LoVo (cell line): ENCODE measurements around the gene TTC22.

Experiments used
- DNase-seq: peaks from one replicate; pipeline ENCODE4 v3.0.0-alpha.2; 2016; ENCODE audit warnings: low spot score

TTC22 gene

DNA sequence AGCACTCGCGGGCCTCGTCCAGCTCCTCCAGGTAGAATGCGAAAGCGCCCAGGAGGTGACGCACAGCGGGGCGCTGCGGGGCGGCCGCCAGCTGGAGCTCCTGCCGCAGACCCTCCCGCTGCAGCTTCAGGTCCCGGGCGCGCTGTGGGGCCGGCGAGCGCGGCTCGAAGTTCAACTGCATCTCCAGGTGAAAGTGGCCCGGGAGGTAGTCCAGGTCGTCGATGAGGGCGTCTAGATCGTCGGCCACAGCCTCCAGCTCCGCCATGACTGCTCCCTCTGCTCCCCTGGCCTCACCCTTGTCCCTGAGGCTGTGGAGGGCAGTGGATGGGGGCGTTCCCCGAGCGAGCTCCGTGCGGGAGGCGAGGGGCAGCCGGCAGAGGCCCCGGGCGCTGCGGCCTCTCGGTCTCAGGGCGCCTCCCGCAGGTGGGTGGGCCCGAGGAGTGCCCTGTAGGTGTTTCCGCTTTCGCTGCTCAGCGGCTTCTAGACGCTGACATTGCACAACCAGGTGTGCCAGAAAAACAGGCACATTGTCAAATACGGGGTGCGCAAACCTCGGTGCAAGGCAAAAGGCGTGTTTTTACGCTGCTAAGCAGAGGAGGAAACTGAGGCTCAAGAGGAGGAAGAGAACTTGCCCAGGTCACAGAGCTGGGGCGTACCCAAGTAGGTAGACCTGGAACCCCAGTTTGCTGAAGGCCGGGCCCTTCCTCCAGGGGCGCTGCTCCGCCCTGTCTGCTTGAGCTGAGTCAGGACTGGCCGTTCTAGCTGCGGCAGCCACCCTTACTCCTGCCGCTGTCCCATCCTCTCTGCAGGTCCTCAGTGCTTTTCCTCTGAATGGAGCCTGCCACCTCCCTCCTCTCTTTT is at the start of gene TTC22:
Gene TTC22 (minus strand): TSS at position 425 of the 861 bp plus-strand sequence. CDS start 160 bp downstream, at position 265.
- peak; percentile 79 for DNase-seq

DNA sequence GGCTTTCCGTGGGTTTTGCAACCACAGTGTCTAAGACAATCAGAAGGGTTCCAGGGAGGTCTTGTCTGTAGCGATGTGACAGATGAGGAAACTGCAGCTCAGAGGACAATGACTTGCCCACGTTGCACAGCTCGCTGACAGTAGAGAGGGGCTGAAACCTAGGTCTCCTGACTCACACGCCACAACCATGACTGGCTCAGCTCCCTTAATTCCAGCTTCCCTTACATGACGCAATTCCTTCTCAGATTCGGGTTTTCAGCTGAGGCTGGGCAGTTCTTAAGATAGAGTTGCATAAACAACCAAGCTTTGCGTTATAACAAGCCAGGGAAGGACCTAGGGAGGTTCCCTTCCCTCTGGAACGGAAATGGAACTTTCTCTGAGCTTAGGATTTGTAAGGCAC is 49.6 kb upstream of the TTC22 start:
- DNase-seq = no peak

DNA sequence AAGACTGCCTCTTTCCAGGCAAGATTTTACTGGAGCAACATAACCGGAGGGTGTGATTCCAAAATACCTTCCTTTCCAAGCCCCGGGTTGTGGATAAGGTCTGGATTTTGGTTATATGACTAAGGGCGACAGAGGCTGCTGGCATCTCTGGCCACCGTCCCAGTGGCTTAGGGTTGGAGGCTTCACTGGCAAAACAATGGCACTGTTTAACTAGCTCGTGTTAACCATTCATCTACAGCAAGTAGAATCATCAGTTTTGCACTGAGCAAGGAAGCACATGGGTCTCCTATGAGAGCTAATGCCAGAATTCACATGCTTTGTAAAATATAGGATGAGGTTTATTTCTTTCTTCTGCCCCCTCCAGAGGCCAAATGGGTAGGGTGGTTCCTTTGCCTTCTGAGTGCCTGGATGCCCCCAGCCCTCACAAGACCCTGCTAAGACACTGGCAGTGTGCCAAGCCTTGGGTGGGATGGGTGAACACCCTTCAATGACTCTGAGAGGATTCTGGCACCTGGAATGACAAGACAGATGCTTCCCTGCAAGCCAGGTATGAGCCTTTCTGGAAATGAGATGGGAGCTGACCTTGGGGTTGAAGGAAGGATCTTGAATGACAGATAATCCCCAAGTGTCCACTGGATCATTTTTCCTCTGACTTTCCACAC is 49.1 kb upstream of the TTC22 start:
- no peak for DNase-seq

DNA sequence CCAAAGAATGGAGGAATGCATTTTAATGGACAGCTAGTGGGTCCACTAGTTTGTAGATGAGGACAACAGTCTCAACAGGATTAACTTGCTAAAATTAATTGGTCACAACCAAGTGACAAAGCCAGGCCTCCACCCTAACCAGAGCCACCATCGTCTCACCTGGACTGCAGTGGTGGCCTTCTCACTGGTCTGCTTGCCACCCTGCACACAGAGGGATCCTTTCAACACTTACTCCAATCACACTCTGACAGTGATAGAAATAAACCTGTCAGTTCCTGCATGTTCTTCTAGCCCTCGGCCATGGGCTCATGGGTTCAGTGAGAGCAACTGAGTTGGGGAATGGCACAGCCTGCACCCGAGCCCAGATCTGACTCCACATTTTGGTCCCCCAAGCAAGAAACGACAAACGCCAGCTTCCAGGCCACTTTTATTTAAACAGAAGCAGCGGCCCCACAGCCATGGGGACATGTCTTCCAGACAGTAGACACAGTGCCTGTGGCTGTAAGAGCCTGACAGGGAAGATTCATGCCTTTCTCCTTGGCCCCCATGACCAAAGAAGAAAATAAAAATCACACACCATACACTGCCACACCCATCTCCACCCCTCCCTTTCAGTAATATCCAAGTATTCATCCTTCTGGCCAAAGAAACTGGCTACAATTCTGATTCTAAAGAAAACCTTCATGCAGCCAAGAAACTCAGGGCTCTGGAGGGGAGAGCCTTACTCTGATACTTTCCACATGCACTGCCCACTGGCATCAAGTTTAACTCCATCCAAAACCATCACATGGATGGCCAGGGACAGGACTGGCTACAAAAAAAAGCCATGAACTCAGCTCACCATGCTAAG is 48.3 kb upstream of the TTC22 start:
- no peak for DNase-seq

DNA sequence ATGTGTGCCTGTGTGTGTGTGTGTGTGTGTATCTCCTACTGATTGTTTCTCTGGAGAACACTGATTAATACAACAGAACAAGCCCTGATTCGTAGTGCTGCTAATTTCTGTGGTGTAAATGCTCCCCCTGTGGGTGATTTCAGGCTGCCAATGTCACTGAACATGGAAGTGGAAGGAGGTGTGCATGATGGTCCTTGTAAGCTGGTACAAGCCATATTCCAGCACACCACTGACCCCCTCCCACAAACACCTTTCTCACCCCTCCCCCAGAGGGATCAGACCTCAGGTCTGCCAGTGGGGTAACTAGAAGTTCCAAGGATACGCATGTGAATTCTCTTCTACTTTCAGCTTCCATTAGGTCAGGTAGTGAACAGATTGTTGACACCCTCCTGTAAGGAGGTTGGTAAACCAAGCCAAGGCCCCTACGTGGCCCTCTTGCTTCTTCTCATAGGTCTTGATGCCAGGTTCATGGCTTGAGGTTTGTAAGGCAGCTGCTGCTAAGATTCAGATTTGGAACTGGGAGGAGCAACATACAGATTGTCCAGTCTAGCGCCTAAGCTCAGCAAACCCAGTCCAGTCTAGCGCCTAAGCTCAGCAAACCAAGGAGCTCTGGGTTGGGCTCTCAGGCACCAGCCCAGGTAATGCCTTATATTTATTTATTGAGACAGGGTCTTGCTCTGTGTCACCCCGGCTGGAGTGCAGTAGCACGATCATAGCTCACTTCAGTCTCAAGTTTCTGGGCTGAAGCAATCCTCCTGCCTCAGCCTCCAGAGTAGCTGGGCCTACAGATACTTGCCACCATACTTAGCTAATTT is 47.2 kb upstream of the TTC22 start:
- DNase-seq = no peak

DNA sequence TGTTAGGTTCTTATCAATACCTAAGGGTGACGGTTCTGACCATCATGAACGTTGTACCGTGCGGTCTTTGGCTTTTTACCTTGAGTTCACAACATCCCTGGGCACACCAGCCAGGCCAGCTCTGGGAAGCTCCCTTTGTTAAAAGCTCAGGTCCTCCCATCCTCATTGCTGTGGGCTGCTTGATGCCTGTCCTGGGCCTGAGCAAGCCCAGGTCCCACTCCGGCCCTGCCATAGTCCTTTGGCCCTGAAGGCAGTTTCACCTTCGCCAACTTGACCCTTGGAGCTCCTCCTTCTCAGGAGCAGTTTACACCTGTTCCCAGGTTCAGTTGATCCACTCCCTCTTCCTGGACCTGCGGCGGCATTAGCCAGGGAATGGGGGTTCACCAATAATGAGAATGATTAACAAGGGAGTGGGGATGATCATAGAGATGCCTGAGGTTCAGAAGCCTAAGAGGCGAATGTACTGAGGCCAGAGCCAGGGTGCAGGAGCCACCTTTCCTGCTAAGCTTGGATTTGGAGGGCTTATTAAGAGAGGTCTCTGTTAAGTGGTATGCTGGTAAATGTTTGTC is 45.7 kb upstream of the TTC22 start:
- no peak for DNase-seq

DNA sequence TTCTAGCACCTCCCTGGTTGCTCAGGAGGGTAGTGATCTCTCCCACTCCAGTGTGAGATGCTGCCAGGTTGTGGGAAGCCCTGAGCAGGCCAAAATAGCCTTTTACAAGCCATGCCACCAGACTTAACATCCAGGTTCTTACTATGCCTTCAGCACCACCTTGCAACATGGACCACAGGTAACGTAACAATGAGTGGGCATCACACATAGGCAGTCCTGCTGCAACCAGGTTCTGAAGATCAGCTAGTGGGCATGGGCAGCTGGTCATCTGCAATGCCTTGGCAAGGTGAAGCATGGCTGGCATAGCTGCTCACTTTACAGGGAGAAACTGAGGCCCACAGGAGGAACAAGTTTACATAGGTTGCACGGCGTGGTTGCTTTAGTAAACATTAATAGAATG is 45.2 kb upstream of the TTC22 start:
- no peak for DNase-seq

DNA sequence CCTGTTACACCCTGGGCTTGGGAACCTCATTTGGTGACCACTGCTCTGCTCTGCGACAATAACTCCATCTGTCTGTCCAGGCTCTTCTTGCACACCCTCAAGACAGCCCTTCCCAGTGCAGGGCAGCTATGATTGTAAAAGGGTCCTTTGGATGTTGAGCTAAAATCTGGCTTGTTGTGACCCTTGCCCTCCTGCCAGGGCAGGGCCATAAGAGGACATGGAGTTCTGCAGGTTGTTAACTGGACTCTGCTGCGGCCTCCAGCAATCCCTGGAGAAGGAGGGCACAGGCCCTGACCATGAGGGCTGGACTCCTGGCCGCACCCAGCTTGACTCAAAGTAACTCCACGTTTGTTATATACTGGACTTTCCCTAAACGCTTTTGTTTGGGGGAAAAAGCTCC is 44.6 kb upstream of the TTC22 start:
- DNase-seq = no peak

DNA sequence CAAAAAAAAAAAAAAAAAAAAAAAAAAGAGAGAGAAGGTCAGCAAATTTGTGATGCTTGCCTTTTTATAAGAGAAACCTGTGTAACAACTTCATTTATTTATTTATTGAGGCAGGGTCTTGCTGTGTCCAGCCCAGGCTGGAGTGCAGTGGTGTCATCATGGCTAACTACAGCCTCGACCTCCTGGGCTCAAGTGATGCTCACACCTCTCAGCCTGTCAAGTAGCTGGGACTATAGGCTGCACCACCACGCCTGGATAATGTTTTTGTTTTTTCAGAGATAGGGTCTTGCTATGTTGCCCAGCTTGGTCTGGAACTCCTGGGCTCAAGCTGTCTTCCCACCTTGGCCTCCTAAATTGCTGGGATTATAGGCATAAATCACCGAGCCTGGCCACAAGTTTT is 43.4 kb upstream of the TTC22 start:
- no peak for DNase-seq

DNA sequence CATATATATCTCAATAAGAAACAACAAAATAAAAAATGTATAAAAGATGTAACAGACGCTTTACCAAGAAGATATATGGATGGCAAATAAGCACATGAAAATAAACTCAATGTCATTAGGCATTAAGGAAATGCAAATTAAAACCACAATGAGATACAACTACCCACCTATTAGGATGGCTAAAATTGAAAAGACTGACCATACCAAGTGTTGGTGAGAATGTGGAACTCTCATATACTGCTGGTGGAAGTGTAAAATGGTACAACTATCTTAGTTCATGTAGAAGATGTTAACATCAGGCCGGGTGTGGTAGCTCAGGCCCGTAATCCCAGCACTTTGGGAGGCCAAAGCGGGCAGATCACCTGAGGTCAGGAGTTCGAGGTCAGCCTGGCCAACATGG is 42.3 kb upstream of the TTC22 start:
- no peak for DNase-seq

DNA sequence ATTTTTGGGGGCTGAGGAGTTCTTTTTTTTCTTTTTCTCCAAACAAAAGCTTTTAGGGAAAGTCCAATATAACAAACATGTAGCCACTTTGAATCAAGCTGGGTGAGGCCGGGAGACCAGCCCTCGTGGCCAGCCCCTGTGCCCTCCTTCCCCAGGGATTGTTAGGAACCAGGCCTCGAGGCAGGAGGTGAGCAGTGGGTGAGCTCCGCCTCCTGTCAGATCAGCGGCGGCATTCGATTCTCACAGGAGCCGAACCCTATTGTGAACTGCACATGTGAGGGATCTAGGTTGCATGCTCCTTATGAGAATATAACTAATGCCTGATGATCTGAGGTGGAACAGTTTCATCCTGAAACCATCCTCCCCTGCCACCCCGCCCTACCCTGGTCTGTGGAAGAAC is 41.8 kb upstream of the TTC22 start:
- DNase-seq = no peak

DNA sequence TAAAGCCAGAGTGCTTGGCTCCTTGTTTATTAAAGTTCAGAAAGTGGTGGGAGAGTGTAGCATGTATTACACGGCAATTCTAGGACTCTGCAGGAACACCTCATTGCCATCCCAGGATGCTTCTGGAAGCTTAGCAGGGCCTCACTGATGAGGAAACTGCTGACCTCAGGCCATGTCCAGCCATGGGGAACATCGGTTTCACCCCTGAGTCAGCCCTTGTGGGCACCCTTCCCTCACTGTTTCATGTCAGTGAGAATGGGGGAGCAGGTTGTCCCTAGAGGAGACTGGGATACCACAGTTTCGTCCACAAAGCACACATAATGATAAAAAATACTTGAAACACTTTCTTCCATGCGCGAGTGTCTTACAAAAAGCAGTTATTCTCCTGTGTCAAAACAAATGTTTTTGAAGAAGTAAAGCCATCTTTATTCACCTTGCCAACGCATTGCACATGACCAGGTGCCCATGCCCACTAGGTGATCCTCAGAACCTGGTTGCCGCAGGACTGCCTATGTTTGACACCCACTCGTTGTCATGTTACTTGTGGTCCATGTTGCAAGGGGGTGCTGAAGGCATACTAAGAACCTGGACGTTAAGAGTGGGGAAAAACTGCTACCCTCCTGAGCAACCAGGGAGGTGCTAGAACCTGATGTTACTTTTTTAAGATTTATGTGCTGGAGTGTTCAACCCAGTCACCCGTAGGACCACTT is 41.2 kb upstream of the TTC22 start:
- DNase-seq = no peak

DNA sequence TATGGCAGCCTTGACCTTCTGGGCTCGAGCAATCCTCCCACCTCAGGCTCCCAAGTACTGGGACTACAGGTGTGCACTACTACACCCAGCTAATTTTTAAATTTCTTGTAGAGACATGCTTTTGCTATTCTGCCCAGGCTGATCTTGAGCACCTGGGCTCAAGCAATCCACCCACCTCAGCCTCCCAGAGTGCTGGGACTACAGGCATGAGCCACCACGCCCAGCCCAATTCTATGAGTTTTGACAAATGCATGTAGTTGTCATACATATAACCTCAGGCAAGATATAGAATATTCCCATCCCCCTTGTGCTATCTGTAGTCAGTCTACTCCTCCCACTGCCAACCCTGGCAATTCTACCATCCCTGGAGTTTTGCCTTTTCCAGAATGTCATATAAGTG is 38.7 kb upstream of the TTC22 start:
- no peak for DNase-seq

DNA sequence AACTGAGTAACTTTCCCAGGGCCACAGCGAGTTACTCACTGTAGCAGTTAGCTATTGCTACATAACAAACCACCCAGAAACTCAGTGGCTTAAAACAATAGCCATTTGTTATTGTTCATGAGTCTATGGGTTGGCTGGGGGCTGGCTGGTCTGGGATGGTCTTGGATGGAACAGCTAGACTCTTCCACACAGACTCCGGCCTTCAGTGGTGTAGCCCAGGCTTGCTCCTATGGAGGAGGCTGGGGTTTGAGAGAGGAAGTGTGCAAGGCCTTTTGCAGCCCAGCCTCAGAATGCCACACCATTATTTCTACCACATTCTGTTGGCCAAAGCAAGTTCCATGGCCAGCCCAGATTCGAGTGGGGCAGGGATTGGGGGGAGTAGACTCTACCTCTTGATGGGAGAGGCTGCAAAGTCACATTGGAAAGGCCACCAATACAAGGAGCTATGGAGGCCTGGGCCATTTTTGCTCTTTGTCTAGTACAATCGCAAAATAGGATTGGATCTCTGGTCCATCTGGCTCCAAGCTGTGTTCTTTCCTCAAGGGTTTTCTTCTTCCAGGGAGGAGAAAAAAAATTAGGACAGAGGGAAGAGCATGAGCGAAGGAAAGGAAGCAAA is 37.5 kb upstream of the TTC22 start:
- DNase-seq = no peak

DNA sequence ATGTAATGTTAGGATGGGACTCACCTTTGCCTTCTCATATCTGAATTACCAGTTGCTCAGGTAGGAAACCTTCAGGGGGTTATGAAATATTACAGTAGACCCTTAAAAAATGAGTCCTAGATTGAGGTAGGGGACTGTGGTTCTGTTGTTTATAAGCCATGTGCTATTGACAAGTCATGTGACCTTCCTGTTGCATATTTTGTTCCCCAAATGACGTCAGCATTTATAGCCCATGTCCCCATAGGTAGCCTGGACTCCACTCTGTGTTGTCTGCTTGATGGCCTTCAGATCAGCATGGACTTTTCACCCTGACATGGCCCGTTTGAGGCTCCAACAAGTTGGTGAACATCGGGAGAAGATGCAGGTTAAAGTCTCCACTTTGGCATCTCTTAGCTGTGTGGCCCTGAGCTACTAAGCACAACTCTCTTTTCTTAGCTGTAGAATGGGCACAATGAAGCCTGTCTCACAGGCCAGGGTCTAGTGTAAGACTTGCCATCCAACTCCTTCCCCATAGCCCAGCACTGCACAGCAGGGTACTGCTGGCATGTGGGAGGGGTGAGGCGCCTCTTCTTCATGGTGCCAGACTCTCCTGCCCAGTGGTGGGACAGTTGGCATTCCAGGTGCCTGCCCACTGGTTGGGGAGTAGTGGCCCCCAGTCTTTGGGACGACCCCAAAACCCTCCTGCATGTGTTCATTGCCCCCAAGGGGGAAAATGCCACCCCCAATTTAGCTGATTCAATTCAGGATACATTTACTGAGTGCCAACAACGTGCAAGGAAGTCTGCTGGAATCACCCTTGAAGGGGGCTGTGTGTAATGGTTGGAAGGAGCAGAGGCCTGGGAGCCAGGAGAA is 36.1 kb upstream of the TTC22 start:
- no peak for DNase-seq

DNA sequence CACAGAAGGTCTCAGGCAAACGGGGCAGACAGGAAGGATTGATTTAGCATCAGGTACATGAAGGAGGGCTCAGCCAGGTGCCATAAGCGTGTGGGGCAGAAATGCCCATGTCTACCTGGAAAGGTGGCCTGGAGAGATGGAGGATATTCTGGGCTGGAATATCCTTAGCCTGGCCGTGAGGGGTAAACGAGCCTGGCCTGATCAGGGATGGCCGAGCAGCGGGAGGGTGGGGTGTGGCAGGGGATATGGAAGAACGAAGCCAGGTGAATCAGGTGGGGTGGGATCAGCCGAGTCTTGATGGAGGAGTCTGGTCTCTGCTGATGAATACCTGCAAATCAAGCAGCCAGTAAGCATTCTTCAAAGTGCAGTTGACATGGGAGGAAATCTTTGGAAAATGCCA is 35.5 kb upstream of the TTC22 start:
- no peak for DNase-seq

DNA sequence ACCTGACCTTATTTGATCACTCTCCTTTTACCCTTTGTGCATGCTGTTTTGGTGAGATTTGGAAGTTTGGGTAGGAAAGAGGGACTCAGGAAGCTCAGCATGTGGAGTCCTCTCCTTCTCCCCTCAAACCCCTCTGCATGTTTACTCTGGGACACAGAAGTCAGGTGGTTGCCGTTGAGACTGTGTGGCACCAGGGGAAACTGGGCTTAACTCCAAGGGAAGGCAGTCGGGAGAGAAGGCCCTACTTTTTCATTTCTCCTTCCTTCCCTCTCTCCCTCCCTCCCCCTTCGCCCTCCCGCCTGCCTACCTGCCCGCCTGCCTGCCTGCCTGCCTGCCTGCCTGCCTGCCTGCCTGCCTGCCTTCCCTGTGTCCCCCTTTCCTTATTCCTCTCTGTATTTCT is 34.8 kb upstream of the TTC22 start:
- no peak for DNase-seq

DNA sequence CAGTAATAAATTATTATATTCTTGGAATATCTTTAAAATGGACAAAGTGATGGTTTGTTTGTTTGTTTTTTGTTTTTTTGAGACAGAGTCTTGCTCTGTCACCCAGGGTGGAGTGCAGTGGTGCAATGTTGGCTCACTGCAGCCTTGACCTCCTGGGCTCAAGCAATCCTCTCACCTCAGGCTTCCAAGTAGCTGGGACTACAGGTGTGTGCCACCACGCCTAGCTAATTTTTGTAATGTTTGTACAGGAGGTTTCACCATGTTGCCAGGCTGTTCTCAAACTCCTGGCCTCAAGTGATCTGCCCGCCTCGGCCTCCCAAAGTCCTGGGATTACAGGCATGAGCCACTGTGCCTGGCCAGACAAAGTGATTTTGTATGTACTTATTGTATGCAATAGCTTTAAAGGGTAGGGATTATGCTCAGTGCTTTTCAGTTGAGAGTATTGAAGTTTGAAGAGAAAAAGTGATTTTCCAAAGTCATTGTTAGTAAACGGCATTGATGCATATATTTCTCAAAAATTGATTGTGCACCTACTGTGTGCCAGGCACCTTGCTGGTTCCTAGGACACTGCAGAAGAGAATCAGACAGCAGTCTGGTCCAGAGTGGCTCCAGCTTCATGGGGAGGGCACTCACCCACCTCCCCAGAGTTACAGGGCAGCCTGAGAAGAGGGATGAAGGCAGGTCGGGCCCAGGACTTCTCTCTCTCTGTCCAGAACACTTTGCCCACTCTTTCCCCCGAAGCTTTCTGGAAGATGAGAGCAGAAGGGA is 34.2 kb upstream of the TTC22 start:
- no peak for DNase-seq
